Peyer's patch (tissue), 4 donors: ENCODE results near the gene DUT.

Experiments
- POLR2A ChIP-seq, 2 donors: fragments of 450-650 bp; IDR thresholded peaks; one replicate each; pipeline ENCODE4 v1.5.1; 2017; ENCODE audit warnings: antibody characterized with exemption in 2 of 2, mild to moderate bottlenecking in 2 of 2, moderate library complexity in 2 of 2
- TF ChIP-seq, protein P1 (sequence below), 6 experiments: fragments of 450-650 bp in 4 of 6; fragments of 200-600 bp in 2 of 6; sonication (generic) in 1 of 6; IDR thresholded peaks; one replicate each; pipeline ENCODE4 v1.5.1; 2017 to 2019; ENCODE audit warnings: antibody characterized with exemption in 6 of 6, mild to moderate bottlenecking in 3 of 6, moderate library complexity in 1 of 6

DNA sequence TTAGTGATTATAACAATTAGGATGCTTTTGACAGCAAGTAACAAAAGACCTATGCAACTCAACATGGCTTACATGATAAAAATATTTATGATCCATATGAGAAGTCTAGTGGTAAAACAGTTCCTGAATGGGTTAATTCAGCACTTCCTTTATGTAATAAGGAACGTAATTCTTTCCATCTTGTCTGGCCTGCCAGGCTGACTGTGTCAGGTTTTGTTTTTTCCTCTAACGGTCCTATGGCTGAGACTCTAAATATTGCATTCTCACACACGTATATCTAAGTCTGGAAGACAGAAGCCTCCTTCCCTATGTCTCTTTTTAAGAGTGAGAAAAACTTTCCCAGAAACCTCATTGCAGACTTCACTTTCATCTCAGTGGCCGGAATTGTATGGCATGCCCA lies 50.6 kb downstream of the DUT start:
- TF ChIP-seq, protein P1, sequence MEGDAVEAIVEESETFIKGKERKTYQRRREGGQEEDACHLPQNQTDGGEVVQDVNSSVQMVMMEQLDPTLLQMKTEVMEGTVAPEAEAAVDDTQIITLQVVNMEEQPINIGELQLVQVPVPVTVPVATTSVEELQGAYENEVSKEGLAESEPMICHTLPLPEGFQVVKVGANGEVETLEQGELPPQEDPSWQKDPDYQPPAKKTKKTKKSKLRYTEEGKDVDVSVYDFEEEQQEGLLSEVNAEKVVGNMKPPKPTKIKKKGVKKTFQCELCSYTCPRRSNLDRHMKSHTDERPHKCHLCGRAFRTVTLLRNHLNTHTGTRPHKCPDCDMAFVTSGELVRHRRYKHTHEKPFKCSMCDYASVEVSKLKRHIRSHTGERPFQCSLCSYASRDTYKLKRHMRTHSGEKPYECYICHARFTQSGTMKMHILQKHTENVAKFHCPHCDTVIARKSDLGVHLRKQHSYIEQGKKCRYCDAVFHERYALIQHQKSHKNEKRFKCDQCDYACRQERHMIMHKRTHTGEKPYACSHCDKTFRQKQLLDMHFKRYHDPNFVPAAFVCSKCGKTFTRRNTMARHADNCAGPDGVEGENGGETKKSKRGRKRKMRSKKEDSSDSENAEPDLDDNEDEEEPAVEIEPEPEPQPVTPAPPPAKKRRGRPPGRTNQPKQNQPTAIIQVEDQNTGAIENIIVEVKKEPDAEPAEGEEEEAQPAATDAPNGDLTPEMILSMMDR (IDR thresholded peaks at IDR 0.05) = no peak
- no peak for TF ChIP-seq POLR2A (IDR thresholded peaks at IDR 0.05)
